Choroid plexus epithelial cell (primary cell): ENCODE data around the gene FYB1.

ENCODE experiments used
- DNase-seq: peaks from one replicate; pipeline ENCODE4 v3.0.0-alpha.2; 2010; ENCODE audit warnings: low read depth
- H3K4me3 ChIP-seq: 2 replicates; pipeline ENCODE4 v1.5.1; 2011; ENCODE audit warnings: low read depth, mild to moderate bottlenecking, control low read depth, low read length, moderate library complexity
- TF ChIP-seq, protein P1 (sequence below): conservative IDR thresholded peaks from 2 replicates; pipeline ENCODE4 v1.5.1; 2011; ENCODE audit warnings: low read depth, mild to moderate bottlenecking, control low read depth, inconsistent platforms, low read length, moderate library complexity

FYB1 gene

DNA sequence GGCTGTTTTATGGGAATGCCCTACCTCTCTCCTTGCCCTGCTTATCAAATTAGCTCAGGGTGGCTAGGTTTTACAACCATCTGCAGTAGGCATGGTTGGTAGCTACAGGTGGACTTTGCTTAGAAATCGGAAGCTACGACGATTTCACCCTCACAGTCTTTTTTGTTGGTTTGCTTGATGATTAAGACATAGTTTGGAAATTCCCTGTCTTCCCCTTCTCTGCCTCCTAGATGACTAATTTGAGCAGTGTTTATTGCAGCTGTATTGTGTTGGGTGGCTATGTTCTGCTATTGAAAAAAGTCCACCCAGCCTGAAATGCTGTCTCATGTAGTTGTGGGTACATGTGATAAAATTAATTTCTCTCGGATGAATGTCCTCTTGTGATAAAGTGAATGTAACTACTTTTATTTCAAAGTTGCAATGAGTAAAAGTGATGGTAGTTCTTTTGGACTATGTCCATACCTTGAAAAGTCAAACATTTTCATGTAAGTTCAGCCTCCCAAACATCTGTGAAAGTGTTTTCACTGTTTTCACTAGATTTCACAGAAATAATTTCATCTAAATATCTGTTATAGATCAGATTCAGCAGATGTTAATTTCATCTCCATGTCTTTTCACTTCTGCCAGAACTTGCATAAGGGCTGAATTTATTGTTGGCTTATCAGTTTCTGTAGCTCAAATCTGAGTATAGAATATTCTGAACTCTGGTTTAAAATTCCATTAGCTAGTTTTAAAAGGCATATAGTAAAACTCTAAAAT lies 37.3 kb upstream of the FYB1 start:
- peak; percentile 87 for DNase-seq
- TF ChIP-seq, protein P1, sequence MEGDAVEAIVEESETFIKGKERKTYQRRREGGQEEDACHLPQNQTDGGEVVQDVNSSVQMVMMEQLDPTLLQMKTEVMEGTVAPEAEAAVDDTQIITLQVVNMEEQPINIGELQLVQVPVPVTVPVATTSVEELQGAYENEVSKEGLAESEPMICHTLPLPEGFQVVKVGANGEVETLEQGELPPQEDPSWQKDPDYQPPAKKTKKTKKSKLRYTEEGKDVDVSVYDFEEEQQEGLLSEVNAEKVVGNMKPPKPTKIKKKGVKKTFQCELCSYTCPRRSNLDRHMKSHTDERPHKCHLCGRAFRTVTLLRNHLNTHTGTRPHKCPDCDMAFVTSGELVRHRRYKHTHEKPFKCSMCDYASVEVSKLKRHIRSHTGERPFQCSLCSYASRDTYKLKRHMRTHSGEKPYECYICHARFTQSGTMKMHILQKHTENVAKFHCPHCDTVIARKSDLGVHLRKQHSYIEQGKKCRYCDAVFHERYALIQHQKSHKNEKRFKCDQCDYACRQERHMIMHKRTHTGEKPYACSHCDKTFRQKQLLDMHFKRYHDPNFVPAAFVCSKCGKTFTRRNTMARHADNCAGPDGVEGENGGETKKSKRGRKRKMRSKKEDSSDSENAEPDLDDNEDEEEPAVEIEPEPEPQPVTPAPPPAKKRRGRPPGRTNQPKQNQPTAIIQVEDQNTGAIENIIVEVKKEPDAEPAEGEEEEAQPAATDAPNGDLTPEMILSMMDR = no peak
- no peak overlapping the region for H3K4me3 ChIP-seq

DNA sequence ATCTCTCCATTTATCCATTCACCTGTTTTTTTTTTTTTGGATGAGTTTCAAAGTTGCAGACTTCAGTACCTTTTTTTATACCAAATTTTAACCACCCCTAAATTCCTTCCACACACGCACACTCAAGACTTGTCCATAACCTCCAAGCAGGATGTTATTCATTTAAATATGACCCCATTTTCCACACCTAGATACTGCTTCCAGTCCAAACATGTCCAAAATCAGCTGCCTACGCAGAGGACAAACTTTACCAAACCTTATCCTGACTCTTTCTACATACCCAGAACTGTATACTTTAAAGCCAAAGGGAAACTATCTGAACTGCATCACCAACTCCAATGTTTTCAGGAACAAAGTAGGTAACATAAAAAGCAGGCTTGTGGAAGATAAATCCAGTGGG lies 36.0 kb upstream of the FYB1 start:
- TF ChIP-seq, protein P1 = no peak
- no peak overlapping the region for H3K4me3 ChIP-seq
- DNase-seq = no peak

DNA sequence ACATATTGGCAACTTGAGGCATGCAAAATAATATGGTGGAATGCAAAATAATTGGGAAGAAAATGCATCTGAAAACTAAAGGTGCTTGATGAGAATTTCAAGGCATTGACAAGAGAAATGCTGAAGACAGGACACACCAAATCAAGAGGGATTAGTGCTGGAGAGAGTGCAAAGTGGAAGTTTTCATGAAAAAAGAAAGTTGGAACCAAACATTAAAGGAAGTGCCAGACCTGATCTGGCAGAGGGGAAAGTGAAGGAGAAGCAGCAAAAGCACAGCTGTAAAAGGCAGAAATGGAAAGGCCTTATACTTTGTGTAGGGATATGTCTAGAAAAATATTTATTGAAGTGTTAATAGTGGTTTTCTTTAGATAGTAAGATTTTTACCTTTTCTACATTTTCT lies 35.3 kb upstream of the FYB1 start:
- TF ChIP-seq, protein P1 = no peak
- DNase-seq = no peak
- H3K4me3 ChIP-seq = no peak overlapping the region

DNA sequence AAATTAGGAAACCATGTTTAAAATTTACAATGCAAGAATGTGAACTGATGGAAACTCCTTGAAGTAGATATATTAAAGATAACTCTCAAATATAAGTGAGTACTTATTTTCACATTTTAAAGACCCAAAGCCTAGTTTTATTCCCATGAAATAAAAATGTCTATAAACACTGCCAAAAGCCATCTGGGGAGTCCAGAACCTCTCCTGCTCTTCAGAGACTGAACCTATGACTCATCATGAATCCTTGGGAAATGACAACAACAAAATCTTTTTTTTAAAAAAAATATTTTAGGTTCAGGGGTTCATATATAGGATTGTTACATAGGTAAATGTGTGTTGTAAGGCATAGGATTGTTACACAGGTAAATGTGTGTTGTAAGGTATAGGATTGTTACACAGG lies 33.8 kb upstream of the FYB1 start:
- TF ChIP-seq, protein P1 = no peak
- no peak for DNase-seq
- no peak overlapping the region for H3K4me3 ChIP-seq

DNA sequence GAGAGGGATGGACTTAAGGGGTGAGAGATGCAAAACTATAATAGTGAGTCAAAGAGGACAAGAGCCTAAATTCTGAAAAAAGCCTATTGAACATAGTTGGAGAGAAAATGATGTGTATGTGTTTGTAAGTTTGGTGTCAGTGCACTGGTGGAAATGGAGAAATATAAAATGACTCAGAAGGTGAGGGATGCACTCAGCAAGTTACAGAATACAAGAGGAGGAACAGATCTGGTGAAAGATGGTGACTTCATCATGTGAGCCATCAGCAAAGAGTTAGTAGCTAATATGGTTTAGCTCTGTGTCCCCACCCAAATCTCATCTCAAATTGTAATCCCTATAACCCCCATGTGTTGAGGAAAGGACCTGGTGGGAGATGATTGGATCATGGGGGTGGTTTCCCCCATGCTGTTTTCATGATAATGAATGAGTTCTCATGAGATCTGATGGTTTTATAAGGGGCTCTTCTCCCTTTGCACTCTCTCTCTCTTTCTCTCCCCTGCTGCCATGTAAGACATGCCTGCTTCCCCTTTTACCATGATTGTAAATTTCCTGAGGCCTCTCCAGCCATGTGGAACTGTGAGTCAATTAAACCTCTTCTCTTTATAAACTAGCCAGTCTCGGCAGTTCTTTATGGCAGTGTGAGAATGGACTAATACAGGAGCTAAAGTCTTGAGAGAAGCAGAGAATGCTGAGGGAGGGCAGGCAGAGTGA lies 30.4 kb upstream of the FYB1 start:
- TF ChIP-seq, protein P1 = no peak
- no peak overlapping the region for H3K4me3 ChIP-seq
- no peak for DNase-seq

DNA sequence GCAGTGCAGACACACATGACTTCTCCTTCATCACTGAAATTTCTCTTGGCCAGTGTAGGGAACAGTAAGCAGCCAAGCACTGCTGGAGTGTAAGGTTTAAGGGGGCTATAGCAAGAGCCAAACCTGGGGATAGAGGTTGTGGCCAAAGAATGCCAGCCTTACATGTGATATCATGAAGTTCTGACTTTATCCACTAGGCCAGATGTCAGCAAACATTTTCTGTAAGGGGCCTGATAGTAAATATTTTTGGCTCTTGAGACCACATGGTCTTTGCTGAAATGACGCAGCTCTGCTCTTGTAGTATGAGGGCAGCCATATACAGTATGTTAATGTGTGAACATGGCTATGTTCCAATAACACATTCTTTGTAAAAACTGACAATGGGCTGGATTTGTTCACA lies 29.7 kb upstream of the FYB1 start:
- no peak for DNase-seq
- no peak overlapping the region for H3K4me3 ChIP-seq
- TF ChIP-seq, protein P1 = no peak
